Measurements from ENCODE around the gene GAL3ST1.
"Not testable (repeated sequence)": the region's sequence is repeated elsewhere in the genome, so short reads cannot be mapped to it uniquely, and the experiment has no call there.

Gene GAL3ST1

GRCh38 chr22:30596199-30596598, 21.7 kb upstream of the GAL3ST1 start:
- no peak for DNase-seq

GRCh38 chr22:30592360-30592713, 17.9 kb upstream of the GAL3ST1 start:
- not testable (repeated sequence) for DNase-seq

- DNase-seq, result peak; percentile 97
Measured at GRCh38 chr22:30591588-30592359, 17.3 kb upstream of the GAL3ST1 start, which contains the start of gene PES1. PES1 (minus strand) TSS chr22:30591910; CDS start chr22:30591833, 77 bp downstream.

GRCh38 chr22:30591191-30591587, 16.7 kb upstream of the GAL3ST1 start:
- DNase-seq, result no peak

- no peak for DNase-seq
Measured at GRCh38 chr22:30586414-30586813, 11.9 kb upstream of the GAL3ST1 start.

- DNase-seq, result no peak
Measured at GRCh38 chr22:30584441-30584840, 10.0 kb upstream of the GAL3ST1 start.

GRCh38 chr22:30582788-30583545, 8.5 kb upstream of the GAL3ST1 start:
- DNase-seq, result no peak

GRCh38 chr22:30582051-30582450, 7.6 kb upstream of the GAL3ST1 start:
- DNase-seq, result no peak

- DNase-seq, result no peak
Measured at GRCh38 chr22:30580896-30581295, 6.4 kb upstream of the GAL3ST1 start.

GRCh38 chr22:30578481-30578880, 4.0 kb upstream of the GAL3ST1 start:
- DNase-seq, result no peak

GRCh38 chr22:30575859-30576258, 1.4 kb upstream of the GAL3ST1 start:
- no peak for DNase-seq

GRCh38 chr22:30574997-30575671, 669 bp upstream of the GAL3ST1 start:
- no peak for DNase-seq

GRCh38 chr22:30573594-30574094, 821 bp downstream of the GAL3ST1 start:
- no peak for DNase-seq

GRCh38 chr22:30572840-30573593, 1.4 kb downstream of the GAL3ST1 start:
- DNase-seq, result no peak

GRCh38 chr22:30572210-30572609, 2.3 kb downstream of the GAL3ST1 start:
- DNase-seq, result no peak

- no peak for DNase-seq
Measured at GRCh38 chr22:30569674-30570202, 4.7 kb downstream of the GAL3ST1 start.

- no peak for DNase-seq
Measured at GRCh38 chr22:30568137-30568805, 6.2 kb downstream of the GAL3ST1 start.

- DNase-seq, result not testable (repeated sequence)
Measured at GRCh38 chr22:30567277-30567676, 7.2 kb downstream of the GAL3ST1 start.

- no peak for DNase-seq
Measured at GRCh38 chr22:30566125-30566524, 8.3 kb downstream of the GAL3ST1 start.

GRCh38 chr22:30565341-30565740, 9.1 kb downstream of the GAL3ST1 start:
- DNase-seq, result no peak

- no peak for DNase-seq
Measured at GRCh38 chr22:30564761-30565119, 9.7 kb downstream of the GAL3ST1 start.

Measured in NCI-H2227 treated with DMSO at 0.1 percent for 48 hours (cell line).